ENCODE measurements around the gene ZMYM4.

Gene ZMYM4

GRCh38 chr1:35340519-35340918 lies 72.0 kb downstream of the ZMYM4 start (continued):
- no peak for TF ChIP-seq TCF4 (CRISPR knock-in tag; IDR thresholded peaks at IDR 0.05; ENCODE audit: borderline replicate concordance)

GRCh38 chr1:35345439-35345981 lies 77.0 kb downstream of the ZMYM4 start:
- ATAC-seq, result no peak
- no peak for TF ChIP-seq ZFP3 (CRISPR knock-in tag; IDR thresholded peaks at IDR 0.05)
- TF ChIP-seq ESRRG (CRISPR knock-in tag; IDR thresholded peaks at IDR 0.05), result no peak
- no peak for TF ChIP-seq ZNF8 (CRISPR knock-in tag; IDR thresholded peaks at IDR 0.05)

- no peak for ATAC-seq
- TF ChIP-seq GLIS3 (CRISPR knock-in tag; IDR thresholded peaks at IDR 0.05) (no peak), ZFP3 (CRISPR knock-in tag; IDR thresholded peaks at IDR 0.05) (no peak), SNAI2 (CRISPR knock-in tag; IDR thresholded peaks at IDR 0.05) (no peak), ESRRG (CRISPR knock-in tag; IDR thresholded peaks at IDR 0.05) (no peak), BACH2 (CRISPR knock-in tag; IDR thresholded peaks at IDR 0.05; ENCODE audit: borderline replicate concordance) (no peak)
Observed at GRCh38 chr1:35350872-35351271, 82.4 kb downstream of the ZMYM4 start.

- TF ChIP-seq ARNTL (CRISPR knock-in tag; IDR thresholded peaks at IDR 0.05; ENCODE audit: borderline replicate concordance, low read depth), result no peak
- no peak for TF ChIP-seq GLIS3 (CRISPR knock-in tag; IDR thresholded peaks at IDR 0.05)
- no peak for TF ChIP-seq TCF4 (CRISPR knock-in tag; IDR thresholded peaks at IDR 0.05; ENCODE audit: borderline replicate concordance)
- TF ChIP-seq ZNF8 (CRISPR knock-in tag; IDR thresholded peaks at IDR 0.05), result no peak
- TF ChIP-seq ZNF70 (CRISPR knock-in tag; IDR thresholded peaks at IDR 0.05), result no peak
- no peak for TF ChIP-seq ZFP30 (CRISPR knock-in tag; IDR thresholded peaks at IDR 0.05)
- TF ChIP-seq ISL1 (CRISPR knock-in tag; IDR thresholded peaks at IDR 0.05), result no peak
- no peak for TF ChIP-seq CREB5 (CRISPR knock-in tag; IDR thresholded peaks at IDR 0.05; ENCODE audit: low read depth)
- no peak for TF ChIP-seq TOX (CRISPR knock-in tag; IDR thresholded peaks at IDR 0.05; ENCODE audit: borderline replicate concordance)
- TF ChIP-seq TSHZ2 (CRISPR knock-in tag; IDR thresholded peaks at IDR 0.05), result no peak
- no peak for ATAC-seq
Observed at GRCh38 chr1:35359995-35360394, 91.5 kb downstream of the ZMYM4 start.

- no peak for ATAC-seq
- TF ChIP-seq ZNF8 (CRISPR knock-in tag; IDR thresholded peaks at IDR 0.05) (no peak), TOX (CRISPR knock-in tag; IDR thresholded peaks at IDR 0.05; ENCODE audit: borderline replicate concordance) (no peak), CSRNP3 (CRISPR knock-in tag; IDR thresholded peaks at IDR 0.05) (no peak), PPARA (CRISPR knock-in tag; IDR thresholded peaks at IDR 0.05; ENCODE audit: borderline replicate concordance) (no peak), ZNF565 (CRISPR knock-in tag; conservative IDR thresholded peaks at IDR 0.05; ENCODE audit: low read depth) (no peak), ARNTL (CRISPR knock-in tag; IDR thresholded peaks at IDR 0.05; ENCODE audit: borderline replicate concordance, low read depth) (no peak), CREB5 (CRISPR knock-in tag; IDR thresholded peaks at IDR 0.05; ENCODE audit: low read depth) (no peak), GLIS3 (CRISPR knock-in tag; IDR thresholded peaks at IDR 0.05) (no peak), ESRRG (CRISPR knock-in tag; IDR thresholded peaks at IDR 0.05) (no peak), ZFP3 (CRISPR knock-in tag; IDR thresholded peaks at IDR 0.05) (no peak), RARB (CRISPR knock-in tag; IDR thresholded peaks at IDR 0.05) (no peak), ZFP30 (CRISPR knock-in tag; IDR thresholded peaks at IDR 0.05) (no peak), TSHZ2 (CRISPR knock-in tag; IDR thresholded peaks at IDR 0.05) (no peak), TCF4 (CRISPR knock-in tag; IDR thresholded peaks at IDR 0.05; ENCODE audit: borderline replicate concordance) (no peak), PATZ1 (CRISPR knock-in tag; IDR thresholded peaks at IDR 0.05; ENCODE audit: borderline replicate concordance) (no peak), ZC3H10 (CRISPR knock-in tag; IDR thresholded peaks at IDR 0.05) (no peak)
Observed at GRCh38 chr1:35361638-35362037, 93.1 kb downstream of the ZMYM4 start.

All from SK-N-SH treated with all-trans-retinoic acid at 6 μM for 48 hours (cell line).